ENCODE measurements around the gene IL1RAPL2. TPM values are rescaled to one million over a fixed set of nuclear protein-coding genes. Genes with fewer than 3 reads are reported as not detected.

Gene IL1RAPL2
- total and polyA plus RNA-seq, 2 donors: 0.24 to 3.3 TPM

GRCh38 chrX:105331244-105331643, 765.2 kb downstream of the IL1RAPL2 start:
- H3K27ac ChIP-seq (ENCODE audit: low read depth): no peak overlapping the region
- no peak for DNase-seq (ENCODE audit: extremely low spot score)
- no peaks in the 10 kb centered on the region for H3K4me1 ChIP-seq (ENCODE audit: insufficient read depth)
- H3K4me3 ChIP-seq (ENCODE audit: low read depth, low read length): no peak overlapping the region
- 64% methylated on average over 1 of the region's 1 CpG for WGBS
- no peaks in the 10 kb centered on the region for H3K36me3 ChIP-seq (ENCODE audit: insufficient read depth)

GRCh38 chrX:105347373-105347772, 781.4 kb downstream of the IL1RAPL2 start:
- WGBS: 98% methylated on average over 3 of the region's 3 CpGs
- H3K36me3 ChIP-seq (ENCODE audit: insufficient read depth): no peaks in the 10 kb centered on the region

GRCh38 chrX:105349476-105349875, 783.5 kb downstream of the IL1RAPL2 start:
- H3K4me1 ChIP-seq (ENCODE audit: insufficient read depth): no peaks in the 10 kb centered on the region
- H3K27ac ChIP-seq (ENCODE audit: low read depth): no peak overlapping the region
- no peak for DNase-seq (ENCODE audit: extremely low spot score)
- H3K4me3 ChIP-seq (ENCODE audit: low read depth, low read length): no peak overlapping the region
- no peaks in the 10 kb centered on the region for H3K36me3 ChIP-seq (ENCODE audit: insufficient read depth)

More at GRCh38 chrX:105347373-105347772, 781.4 kb downstream of the IL1RAPL2 start:
- no peaks in the 10 kb centered on the region for H3K4me1 ChIP-seq (ENCODE audit: insufficient read depth)
- no peak for DNase-seq (ENCODE audit: extremely low spot score)
- no peak overlapping the region for H3K27ac ChIP-seq (ENCODE audit: low read depth)
- no peak overlapping the region for H3K4me3 ChIP-seq (ENCODE audit: low read depth, low read length)

GRCh38 chrX:105375816-105376215, 809.8 kb downstream of the IL1RAPL2 start:
- Histone ChIP-seq H3K4me3 (ENCODE audit: low read depth, low read length) (no peak overlapping the region), H3K4me1 (ENCODE audit: insufficient read depth) (no peaks in the 10 kb centered on the region), H3K36me3 (ENCODE audit: insufficient read depth) (no peaks in the 10 kb centered on the region), H3K27ac (ENCODE audit: low read depth) (no peak overlapping the region)
- 40% methylated on average over 2 of the region's 2 CpGs for WGBS
- no peak for DNase-seq (ENCODE audit: extremely low spot score)

GRCh38 chrX:105424729-105425128, 858.7 kb downstream of the IL1RAPL2 start:
- no peak overlapping the region for H3K4me3 ChIP-seq (ENCODE audit: low read depth, low read length)
- no peaks in the 10 kb centered on the region for H3K4me1 ChIP-seq (ENCODE audit: insufficient read depth)
- WGBS: 81% methylated on average over 1 of the region's 1 CpG
- H3K36me3 ChIP-seq (ENCODE audit: insufficient read depth): no peaks in the 10 kb centered on the region
- DNase-seq (ENCODE audit: extremely low spot score): no peak
- H3K27ac ChIP-seq (ENCODE audit: low read depth): no peak overlapping the region

GRCh38 chrX:105451401-105451800, 885.4 kb downstream of the IL1RAPL2 start:
- no peaks in the 10 kb centered on the region for H3K4me1 ChIP-seq (ENCODE audit: insufficient read depth)
- H3K27ac ChIP-seq (ENCODE audit: low read depth): no peak overlapping the region
- no peaks in the 10 kb centered on the region for H3K36me3 ChIP-seq (ENCODE audit: insufficient read depth)
- H3K4me3 ChIP-seq (ENCODE audit: low read depth, low read length): no peak overlapping the region
- no peak for DNase-seq (ENCODE audit: extremely low spot score)

GRCh38 chrX:105458846-105459245, 892.8 kb downstream of the IL1RAPL2 start:
- 55% methylated on average over 3 of the region's 3 CpGs for WGBS
- Histone ChIP-seq H3K27ac (ENCODE audit: low read depth) (no peak overlapping the region), H3K4me1 (ENCODE audit: insufficient read depth) (no peaks in the 10 kb centered on the region), H3K4me3 (ENCODE audit: low read depth, low read length) (no peak overlapping the region), H3K36me3 (ENCODE audit: insufficient read depth) (no peaks in the 10 kb centered on the region)
- DNase-seq (ENCODE audit: extremely low spot score): no peak

GRCh38 chrX:105460376-105460775, 894.4 kb downstream of the IL1RAPL2 start:
- no peaks in the 10 kb centered on the region for H3K36me3 ChIP-seq (ENCODE audit: insufficient read depth)
- H3K27ac ChIP-seq (ENCODE audit: low read depth): no peak overlapping the region
- DNase-seq (ENCODE audit: extremely low spot score): no peak
- H3K4me3 ChIP-seq (ENCODE audit: low read depth, low read length): no peak overlapping the region
- no peaks in the 10 kb centered on the region for H3K4me1 ChIP-seq (ENCODE audit: insufficient read depth)
- WGBS: 21% methylated on average over 1 of the region's 1 CpG

- 97% methylated on average over 1 of the region's 1 CpG for WGBS
- no peaks in the 10 kb centered on the region for H3K36me3 ChIP-seq (ENCODE audit: insufficient read depth)
- no peak overlapping the region for H3K4me3 ChIP-seq (ENCODE audit: low read depth, low read length)
- no peak overlapping the region for H3K27ac ChIP-seq (ENCODE audit: low read depth)
- no peaks in the 10 kb centered on the region for H3K4me1 ChIP-seq (ENCODE audit: insufficient read depth)
- DNase-seq (ENCODE audit: extremely low spot score): no peak
These were observed 895.0 kb downstream of the IL1RAPL2 start for GRCh38 chrX:105461016-105461415.

- Histone ChIP-seq H3K4me3 (ENCODE audit: low read depth, low read length) (no peak overlapping the region), H3K4me1 (ENCODE audit: insufficient read depth) (no peaks in the 10 kb centered on the region), H3K36me3 (ENCODE audit: insufficient read depth) (no peaks in the 10 kb centered on the region), H3K27ac (ENCODE audit: low read depth) (no peak overlapping the region)
- WGBS: 63% methylated on average over 1 of the region's 1 CpG
- no peak for DNase-seq (ENCODE audit: extremely low spot score)
These were observed 896.2 kb downstream of the IL1RAPL2 start for GRCh38 chrX:105462186-105462585.

GRCh38 chrX:105463473-105463872, 897.5 kb downstream of the IL1RAPL2 start:
- 64% methylated on average over 3 of the region's 3 CpGs for WGBS

GRCh38 chrX:105464618-105465017, 898.6 kb downstream of the IL1RAPL2 start:
- no peak overlapping the region for H3K4me3 ChIP-seq (ENCODE audit: low read depth, low read length)
- no peak overlapping the region for H3K27ac ChIP-seq (ENCODE audit: low read depth)
- WGBS: 95% methylated on average over 2 of the region's 2 CpGs
- H3K4me1 ChIP-seq (ENCODE audit: insufficient read depth): no peaks in the 10 kb centered on the region
- H3K36me3 ChIP-seq (ENCODE audit: insufficient read depth): no peaks in the 10 kb centered on the region
- DNase-seq (ENCODE audit: extremely low spot score): no peak

More at GRCh38 chrX:105463473-105463872, 897.5 kb downstream of the IL1RAPL2 start:
- no peaks in the 10 kb centered on the region for H3K4me1 ChIP-seq (ENCODE audit: insufficient read depth)
- no peaks in the 10 kb centered on the region for H3K36me3 ChIP-seq (ENCODE audit: insufficient read depth)
- no peak overlapping the region for H3K27ac ChIP-seq (ENCODE audit: low read depth)
- no peak overlapping the region for H3K4me3 ChIP-seq (ENCODE audit: low read depth, low read length)
- DNase-seq (ENCODE audit: extremely low spot score): no peak

- DNase-seq (ENCODE audit: extremely low spot score): no peak
- Histone ChIP-seq H3K36me3 (ENCODE audit: insufficient read depth) (no peaks in the 10 kb centered on the region), H3K4me1 (ENCODE audit: insufficient read depth) (no peaks in the 10 kb centered on the region), H3K27ac (ENCODE audit: low read depth) (no peak overlapping the region), H3K4me3 (ENCODE audit: low read depth, low read length) (no peak overlapping the region)
These were observed 902.7 kb downstream of the IL1RAPL2 start for GRCh38 chrX:105468741-105469140.

- H3K36me3 ChIP-seq (ENCODE audit: insufficient read depth): no peaks in the 10 kb centered on the region
- H3K4me3 ChIP-seq (ENCODE audit: low read depth, low read length): no peak overlapping the region
- H3K4me1 ChIP-seq (ENCODE audit: insufficient read depth): no peaks in the 10 kb centered on the region
- no peak overlapping the region for H3K27ac ChIP-seq (ENCODE audit: low read depth)
- DNase-seq (ENCODE audit: extremely low spot score): no peak
These were observed 905.6 kb downstream of the IL1RAPL2 start for GRCh38 chrX:105471597-105471996.

GRCh38 chrX:105475801-105476200, 909.8 kb downstream of the IL1RAPL2 start:
- Histone ChIP-seq H3K36me3 (ENCODE audit: insufficient read depth) (no peaks in the 10 kb centered on the region), H3K4me1 (ENCODE audit: insufficient read depth) (no peaks in the 10 kb centered on the region), H3K4me3 (ENCODE audit: low read depth, low read length) (no peak overlapping the region), H3K27ac (ENCODE audit: low read depth) (no peak overlapping the region)
- no peak for DNase-seq (ENCODE audit: extremely low spot score)

All from urinary bladder (tissue), 4 donors.